K562 (cell line): ENCODE measurements around the gene FBXO17. TPM values are rescaled to one million over a fixed set of nuclear protein-coding genes. Genes with fewer than 3 reads are reported as not detected.

Experiments
- ATAC-seq: fragments of 200-7000 bp; cut with Tn5 transposase; 3 replicates; pipeline ENCODE4 v1.9.1; 2020; ENCODE audit warnings: moderate library complexity
- BruUV-seq: library from RNA; stranded (reverse); fragments of 400-500 nt; replicated peaks from 2 replicates; lab custom pipeline; 2021; lab: Mats Ljungman, UMichigan
- CTCF ChIA-PET: fragments of 300-600 bp; formaldehyde crosslinking; extraction: SDS; loops from one replicate; lab custom pipeline; 2021; ENCODE audit warnings: low intra/inter-chr PET ratio; lab: Yijun Ruan, JAX
- POLR2A ChIA-PET: fragments of 300-600, 350-650 bp; sonication (Branson Sonifier 250); formaldehyde crosslinking; extraction: SDS; loops from one replicate; lab custom pipeline; 2021; ENCODE audit warnings: antibody characterized with exemption, inconsistent platforms; lab: Yijun Ruan, JAX
- DNase-seq, 4 experiments: peaks; one replicate each; pipeline versions ENCODE4 v3.0.0 to v3.0.0-alpha.2; 2011 to 2018; ENCODE audit warnings: low spot score in 3 of 4, mixed read lengths in 3 of 4; ENCODE audit errors: extremely low read depth in 1 of 4
- FAIRE-seq: peaks from 2 replicates; lab custom pipeline; 2011; peaks lifted over from hg19 to GRCh38; lab: Jason Lieb, UNC
- H2AFZ ChIP-seq: 2 replicates; pipeline ENCODE4 v1.6.0; 2011; ENCODE audit warnings: low read depth, low read length, control low read depth, inconsistent platforms
- H3K27ac ChIP-seq: fragments of 200-600 bp; 3 replicates; pipeline ENCODE4 v1.8.0; 2011; ENCODE audit warnings: low read depth, mild to moderate bottlenecking, control low read depth, inconsistent platforms, low read length, moderate library complexity, mixed read lengths; ENCODE audit errors: extremely low read depth
- H3K27me3 ChIP-seq, 2 experiments: fragments of 300-600 bp in 1 of 2; 2 replicates in 1 of 2; 3 replicates in 1 of 2; pipeline versions ENCODE4 v1.6.0 to v1.8.0; 2011; ENCODE audit warnings: inconsistent platforms in 2 of 2, low read length in 2 of 2, mild to moderate bottlenecking in 1 of 2, mixed read lengths in 1 of 2, moderate library complexity in 1 of 2; ENCODE audit not compliant: control insufficient read depth in 2 of 2, insufficient read depth in 2 of 2
- H3K36me3 ChIP-seq: fragments of 300-600 bp; 3 replicates; pipeline ENCODE4 v1.8.0; 2011; ENCODE audit warnings: mild to moderate bottlenecking, low read length, inconsistent platforms; ENCODE audit not compliant: control insufficient read depth, insufficient read depth
- H3K4me1 ChIP-seq, 2 experiments: fragments of 200-600 bp in 1 of 2; replicated peaks in 1 of 2; 2 replicates in 1 of 2; 3 replicates in 1 of 2; pipeline versions ENCODE4 v1.5.1 to v1.8.0; 2011; ENCODE audit warnings: inconsistent platforms in 2 of 2, low read length in 2 of 2, mild to moderate bottlenecking in 1 of 2, mixed read lengths in 1 of 2, moderate library complexity in 1 of 2; ENCODE audit not compliant: control insufficient read depth in 2 of 2, insufficient read depth in 2 of 2
- H3K4me2 ChIP-seq: 2 replicates; pipeline ENCODE4 v1.6.1; 2011; ENCODE audit warnings: low read length, control low read depth, inconsistent platforms, mixed read lengths; ENCODE audit not compliant: insufficient read depth
- H3K4me3 ChIP-seq: fragments of 200-600 bp; sonication (generic), shearing (Covaris generic); 2 replicates; pipeline ENCODE4 v1.5.1; 2016; ENCODE audit warnings: control low read depth, inconsistent platforms
- H3K79me2 ChIP-seq: fragments of 200-600 bp; 3 replicates; pipeline ENCODE4 v1.8.0; 2011; ENCODE audit warnings: low read length, inconsistent platforms; ENCODE audit not compliant: control insufficient read depth, insufficient read depth
- H3K9ac ChIP-seq, 2 experiments: 2 replicates each; pipeline versions ENCODE4 v1.6.0 to v1.6.1; 2011; ENCODE audit warnings: low read depth in 2 of 2, low read length in 2 of 2, control low read depth in 1 of 2, inconsistent platforms in 1 of 2, mild to moderate bottlenecking in 1 of 2, mixed read lengths in 1 of 2; ENCODE audit not compliant: insufficient read depth in 1 of 2
- H3K9me1 ChIP-seq: one replicate; pipeline ENCODE4 v1.6.0; 2011; ENCODE audit warnings: inconsistent platforms, mild to moderate bottlenecking, low read length, moderate library complexity; ENCODE audit not compliant: control insufficient read depth, insufficient read depth
- H3K9me3 ChIP-seq: replicated peaks from 2 replicates; pipeline ENCODE4 v1.5.1; 2011; ENCODE audit warnings: low read depth, low read length, inconsistent platforms; ENCODE audit not compliant: control insufficient read depth, insufficient read depth
- H4K20me1 ChIP-seq: replicated peaks from 2 replicates; pipeline ENCODE4 v1.6.1; 2011; ENCODE audit warnings: low read length, inconsistent platforms, mixed read lengths; ENCODE audit not compliant: control insufficient read depth, insufficient read depth
- CEBPG ChIP-seq, 3 experiments: fragments of 200-800 bp in 1 of 3; sonication (Bioruptor generic) in 1 of 3; sonication (generic) in 1 of 3; formaldehyde crosslinking in 1 of 3; IDR thresholded peaks in 2 of 3; conservative IDR thresholded peaks in 1 of 3; 2 replicates each; pipeline versions ENCODE4 v1.6.1 to v1.8.0; 2016 to 2022; ENCODE audit warnings: missing compliant biosample characterization in 2 of 3, missing genetic modification characterization in 2 of 3, mild to moderate bottlenecking in 1 of 3, missing genetic modification reagents in 1 of 3
- ERF ChIP-seq: fragments of 450-650 bp; formaldehyde crosslinking; IDR thresholded peaks from 2 replicates; pipeline ENCODE4 v1.4.0; 2020; ENCODE audit warnings: mild to moderate bottlenecking, mixed read lengths
- PCBP1 ChIP-seq: fragments of 200-400 bp; formaldehyde crosslinking; IDR thresholded peaks from 2 replicates; pipeline ENCODE4 v1.6.1; 2018; ENCODE audit warnings: mild to moderate bottlenecking, low read depth, low read length; ENCODE audit not compliant: poor library complexity, severe bottlenecking
- TEAD4 ChIP-seq, 2 experiments: sonication (generic) in 1 of 2; formaldehyde crosslinking in 1 of 2; IDR thresholded peaks; 2 replicates each; pipeline versions ENCODE4 v1.6.1 to v1.8.0; 2012 to 2022; ENCODE audit warnings: borderline replicate concordance in 1 of 2, inconsistent platforms in 1 of 2, low read length in 1 of 2, mild to moderate bottlenecking in 1 of 2, missing genetic modification reagents in 1 of 2
- ZNF347 ChIP-seq: fragments of 450-650 bp; formaldehyde crosslinking; IDR thresholded peaks from 2 replicates; pipeline ENCODE4 v1.4.0; 2020; ENCODE audit warnings: low read depth, mild to moderate bottlenecking, moderate library complexity
- WGBS: fragments of 100-300 bp; shearing (Covaris generic); methylation state at CpG from one replicate; pipeline ENCODE4 v1.1.6; 2016; ENCODE audit warnings: low coverage, mixed read lengths; ENCODE audit not compliant: insufficient coverage; ENCODE audit errors: missing lambda C conversion rate; 5-methylcytosine and 5-hydroxymethylcytosine counted together
- in situ Hi-C: fragments of 300-500 bp; cut with MboI; formaldehyde crosslinking; loops from 4 replicates; pipeline ENCODE4 v1.15.0; 2018; ENCODE audit warnings: inconsistent platforms, mixed read lengths
- intact Hi-C: fragments of 100-400 bp; cut with micrococcal nuclease; formaldehyde crosslinking; loops from 2 replicates; pipeline ENCODE4 v1.14.2; 2022
- polyA plus RNA-seq, 8 experiments: library from polyadenylated mRNA; depleted of rRNA in 4 of 8; stranded (reverse) in 5 of 8; unstranded in 3 of 8; fragments of >200 nt; fragmentation: Nextera tagmentation in 2 of 8; fragmentation: Illumina TruSeq in 1 of 8; extraction: Ambion mirVana in 2 of 8; extraction: Trizol in 1 of 8; gene quantifications; 2 replicates each; pipeline versions ENCODE4 v1.2.1 to v1.2.3, GENCODE V29; 2011 to 2014; ENCODE audit warnings: inconsistent platforms in 1 of 8, missing spikeins in 1 of 8
- total RNA-seq, 7 experiments: library from RNA; depleted of rRNA in 6 of 7; stranded (reverse); fragments of >200 nt in 6 of 7; fragmentation: Illumina TruSeq in 2 of 7; extraction: Trizol in 2 of 7; gene quantifications; 2 replicates each; pipeline versions ENCODE4 v1.2.1 to v1.2.3, GENCODE V29; 2011 to 2021; ENCODE audit warnings: low replicate concordance in 1 of 7

Gene FBXO17
- total and polyA plus RNA-seq, 9 of the 15 experiments (the other 6 are each of a cell fraction or from before 2014, with no cell fraction given): 4.1 to 27.1 (median 19.0) TPM

GRCh38 chr19:38911388-38912001, 64.0 kb downstream of the FBXO17 start:
- TF ChIP-seq PCBP1 (peak; percentile 21), ZNF347 (no peak), CEBPG (CRISPR knock-in tag; IDR thresholded peaks at IDR 0.05) (no peak), CEBPG (tag; conservative IDR thresholded peaks at IDR 0.05 in 1 of 2, IDR thresholded peaks at IDR 0.05 in 1 of 2) (no peak)
- Histone ChIP-seq H3K36me3 (peaks cover 11% of the 10 kb centered on the region; the same call in 1 of the 3 replicates), H3K79me2 (no peaks in the 10 kb centered on the region), H3K4me1 (peaks cover 0 to 48% of the 10 kb centered on the region in 2 experiments; a peak in 3 of 5 replicates), H3K9ac (peak overlapping the region in 1 of 2 experiments; percentile 68; a peak in 2 of 4 replicates), H3K9me1 (no peaks in the 10 kb centered on the region), H2AFZ (no peak overlapping the region), H3K4me2 (no peak overlapping the region), H3K27ac (no peak overlapping the region), H3K9me3 (no peaks in the 10 kb centered on the region), H3K27me3 (no peaks in the 10 kb centered on the region), H3K4me3 (no peak overlapping the region), H4K20me1 (no peaks in the 10 kb centered on the region)
- no TSS peak for BruUV-seq
- CTCF ChIA-PET: no interaction called here
- intact Hi-C loops (no loop called here), in situ Hi-C loops (no loop called here)
- DNase-seq: no peak
- WGBS: 46% methylated on average over 3 of the region's 16 CpGs
- no peak for FAIRE-seq
- ATAC-seq: no peak
- POLR2A ChIA-PET: no interaction called here

GRCh38 chr19:38910488-38910887, 65.1 kb downstream of the FBXO17 start:
- TF ChIP-seq ERF (no peak), TEAD4 (IDR thresholded peaks at IDR 0.05; ENCODE audit: low read length) (no peak), TEAD4 (CRISPR knock-in tag; IDR thresholded peaks at IDR 0.05; ENCODE audit: borderline replicate concordance) (no peak)
- DNase-seq: no peak
- peak overlapping the region in 1 of 2 experiments; percentile 35; a peak in 1 of 4 replicates for H3K9ac ChIP-seq
- POLR2A ChIA-PET: no interaction called here
- CTCF ChIA-PET: no interaction called here
- intact Hi-C loops (no loop called here), in situ Hi-C loops (no loop called here)
- no TSS peak for BruUV-seq
- H3K4me1 ChIP-seq: peaks cover 0 to 41% of the 10 kb centered on the region in 2 experiments; a peak in 3 of 5 replicates
- H2AFZ ChIP-seq: no peak overlapping the region
- no peak overlapping the region for H3K4me3 ChIP-seq
- H4K20me1 ChIP-seq: no peaks in the 10 kb centered on the region
- peaks cover 17% of the 10 kb centered on the region; the same call in 1 of the 3 replicates for H3K36me3 ChIP-seq
- no peak for FAIRE-seq
- H3K9me3 ChIP-seq: no peaks in the 10 kb centered on the region
- H3K79me2 ChIP-seq: no peaks in the 10 kb centered on the region
- H3K27me3 ChIP-seq: no peaks in the 10 kb centered on the region
- no peak for ATAC-seq
- 78% methylated on average over 3 of the region's 12 CpGs for WGBS
- H3K27ac ChIP-seq: no peak overlapping the region
- H3K4me2 ChIP-seq: no peak overlapping the region
- H3K9me1 ChIP-seq: no peaks in the 10 kb centered on the region
